HCT116 (cell line): Measurements from ENCODE around the gene GPC5. TPM values are rescaled to one million over a fixed set of nuclear protein-coding genes. Genes with fewer than 3 reads are reported as not detected.

Experiments
- ATAC-seq: fragments of 200-7000 bp; cut with Tn5 transposase; 2 replicates; pipeline ENCODE4 v1.9.1; 2020; ENCODE audit warnings: mild to moderate bottlenecking, moderate library complexity
- BruUV-seq: library from RNA; stranded (reverse); fragments of 400-500 nt; replicated peaks from 2 replicates; lab custom pipeline; 2021; lab: Mats Ljungman, UMichigan
- CTCF ChIA-PET: fragments of 300-600 bp; sonication (Branson Sonifier 250); formaldehyde crosslinking; loops from one replicate; lab custom pipeline; 2021; ENCODE audit warnings: antibody characterized with exemption; lab: Charles Lee
- POLR2A ChIA-PET: fragments of 300-600, 350-600 bp; sonication (Branson Sonifier 250); formaldehyde crosslinking; loops from one replicate; lab custom pipeline; 2021; ENCODE audit warnings: antibody characterized with exemption; lab: Charles Lee
- RAD21 ChIA-PET, 2 experiments: fragments of 300-600 bp; sonication (Branson Sonifier 250); formaldehyde crosslinking; loops; one replicate each; lab custom pipeline; 2023; ENCODE audit warnings: low total read pairs in 2 of 2; ENCODE audit not compliant: uncharacterized antibody in 2 of 2, unreplicated experiment in 2 of 2, low non-redundant PET in 1 of 2; lab: Charles Lee
- DNase-seq: peaks from one replicate; pipeline ENCODE4 v3.0.0-alpha.2; 2010; ENCODE audit warnings: low read depth, low spot score
- H2AFZ ChIP-seq: fragments of 200-600 bp; shearing (Covaris generic), sonication (generic); 2 replicates; pipeline ENCODE4 v1.6.1; 2017; ENCODE audit warnings: low read depth, mixed run types, mixed read lengths, antibody characterized with exemption, low read length; ENCODE audit not compliant: poor library complexity, severe bottlenecking
- H3K27ac ChIP-seq: 2 replicates; pipeline ENCODE4 v1.5.1; 2012; ENCODE audit warnings: low read depth, low read length
- H3K27me3 ChIP-seq: fragments of 200-600 bp; sonication (generic); 2 replicates; pipeline ENCODE4 v1.6.1; 2016; ENCODE audit warnings: mixed run types, low read length, mixed read lengths; ENCODE audit not compliant: insufficient read depth
- H3K36me3 ChIP-seq, 2 experiments: fragments of 200-500 bp in 1 of 2; fragments of 200-600 bp in 1 of 2; sonication (Bioruptor generic) in 1 of 2; sonication (generic) in 1 of 2; 2 replicates each; pipeline versions ENCODE4 v1.5.1 to v1.6.1; 2014 to 2016; ENCODE audit warnings: low read length in 2 of 2, inconsistent platforms in 1 of 2, mixed read lengths in 1 of 2, mixed run types in 1 of 2; ENCODE audit not compliant: insufficient read depth in 2 of 2, control insufficient read depth in 1 of 2
- H3K4me1 ChIP-seq, 2 experiments: fragments of 200-600 bp in 1 of 2; sonication (generic) in 1 of 2; 2 replicates each; pipeline versions ENCODE4 v1.5.1 to v1.6.1; 2012 to 2017; ENCODE audit warnings: low read length in 2 of 2, inconsistent platforms in 1 of 2, mild to moderate bottlenecking in 1 of 2, mixed read lengths in 1 of 2, mixed run types in 1 of 2, moderate library complexity in 1 of 2; ENCODE audit not compliant: insufficient read depth in 2 of 2, control insufficient read depth in 1 of 2
- H3K4me2 ChIP-seq: fragments of 200-600 bp; sonication (generic); 2 replicates; pipeline ENCODE4 v1.6.1; 2017; ENCODE audit warnings: mixed run types, low read length, mixed read lengths
- H3K4me3 ChIP-seq, 2 experiments: fragments of 200-600 bp in 1 of 2; sonication (generic) in 1 of 2; replicated peaks in 1 of 2; 2 replicates each; pipeline ENCODE4 v1.5.1; 2011 to 2016; ENCODE audit warnings: low read length in 2 of 2, control low read depth in 1 of 2, low read depth in 1 of 2, mild to moderate bottlenecking in 1 of 2, mixed read lengths in 1 of 2, mixed run types in 1 of 2
- H3K79me2 ChIP-seq: fragments of 200-600 bp; sonication (generic); 2 replicates; pipeline ENCODE4 v1.6.1; 2017; ENCODE audit warnings: mild to moderate bottlenecking, mixed run types, low read length, moderate library complexity, mixed read lengths; ENCODE audit not compliant: insufficient read depth
- H3K9ac ChIP-seq: fragments of 200-600 bp; sonication (generic); 2 replicates; pipeline ENCODE4 v1.6.1; 2016; ENCODE audit warnings: low read length, mixed read lengths
- H3K9me2 ChIP-seq: fragments of 200-600 bp; sonication (generic), shearing (Covaris generic); 2 replicates; pipeline ENCODE4 v1.6.1; 2017; ENCODE audit warnings: mixed run types, mild to moderate bottlenecking, moderate library complexity; ENCODE audit not compliant: insufficient read depth
- H3K9me3 ChIP-seq, 2 experiments: fragments of 200-500 bp in 1 of 2; fragments of 200-600 bp in 1 of 2; sonication (Bioruptor generic) in 1 of 2; sonication (generic) in 1 of 2; 2 replicates each; pipeline ENCODE4 v1.6.1; 2014 to 2017; ENCODE audit warnings: low read length in 2 of 2, mixed read lengths in 2 of 2, inconsistent platforms in 1 of 2, low read depth in 1 of 2, mild to moderate bottlenecking in 1 of 2, mixed run types in 1 of 2, moderate library complexity in 1 of 2; ENCODE audit not compliant: control insufficient read depth in 1 of 2, insufficient read depth in 1 of 2
- H4K20me1 ChIP-seq: fragments of 200-600 bp; sonication (generic), shearing (Covaris generic); 2 replicates; pipeline ENCODE4 v1.6.1; 2017; ENCODE audit warnings: mixed run types, mild to moderate bottlenecking, moderate library complexity; ENCODE audit not compliant: insufficient read depth
- ATF3 ChIP-seq: IDR thresholded peaks from 2 replicates; pipeline ENCODE4 v1.6.1; 2012
- CBX3 ChIP-seq: IDR thresholded peaks from 2 replicates; pipeline ENCODE4 v1.6.1; 2012; ENCODE audit warnings: low read depth
- CEBPB ChIP-seq: IDR thresholded peaks from 2 replicates; pipeline ENCODE4 v1.6.1; 2012; ENCODE audit warnings: low read depth
- EGR1 ChIP-seq: IDR thresholded peaks from 2 replicates; pipeline ENCODE4 v1.6.1; 2012; ENCODE audit warnings: low read depth
- ELF1 ChIP-seq: IDR thresholded peaks from 2 replicates; pipeline ENCODE4 v1.6.1; 2012; ENCODE audit warnings: low read depth, borderline replicate concordance
- EZH2 ChIP-seq: fragments of 200-600 bp; sonication (generic); IDR thresholded peaks from 2 replicates; pipeline ENCODE4 v1.6.1; 2017; ENCODE audit warnings: antibody characterized with exemption, mixed run types
- FOSL1 ChIP-seq: IDR thresholded peaks from 2 replicates; pipeline ENCODE4 v1.6.1; 2012; ENCODE audit warnings: low read depth
- JUND ChIP-seq: IDR thresholded peaks from 2 replicates; pipeline ENCODE4 v1.6.1; 2012
- MAX ChIP-seq: IDR thresholded peaks from 2 replicates; pipeline ENCODE4 v1.6.1; 2012
- POLR2A ChIP-seq: IDR thresholded peaks from 2 replicates; pipeline ENCODE4 v1.7.0; 2011; ENCODE audit warnings: borderline replicate concordance; ENCODE audit not compliant: insufficient read depth, insufficient read length; ENCODE audit errors: extremely low read depth
- POLR2AphosphoS5 ChIP-seq: IDR thresholded peaks from 2 replicates; pipeline ENCODE4 v1.6.1; 2011; ENCODE audit warnings: mild to moderate bottlenecking, low read depth, low read length, moderate library complexity
- RAD21 ChIP-seq: IDR thresholded peaks from 2 replicates; pipeline ENCODE4 v1.6.1; 2012; ENCODE audit warnings: low read depth, mild to moderate bottlenecking
- REST ChIP-seq: IDR thresholded peaks from 2 replicates; pipeline ENCODE4 v1.6.1; 2012; ENCODE audit warnings: low read depth
- SIN3A ChIP-seq: IDR thresholded peaks from 2 replicates; pipeline ENCODE4 v1.6.1; 2012; ENCODE audit warnings: low read depth
- SRF ChIP-seq: IDR thresholded peaks from 2 replicates; pipeline ENCODE4 v1.6.1; 2012; ENCODE audit warnings: low read depth
- TCF7L2 ChIP-seq: IDR thresholded peaks from 2 replicates; pipeline ENCODE4 v1.7.0; 2011; ENCODE audit warnings: borderline replicate concordance, inconsistent platforms; ENCODE audit not compliant: insufficient read depth, insufficient read length; ENCODE audit errors: extremely low read depth
- YY1 ChIP-seq: IDR thresholded peaks from 2 replicates; pipeline ENCODE4 v1.6.1; 2011; ENCODE audit warnings: low read length, low read depth, moderate library complexity, mild to moderate bottlenecking; ENCODE audit not compliant: insufficient replicate concordance; ENCODE audit errors: extremely low read depth
- ZFX ChIP-seq: fragments of 450-650 bp; IDR thresholded peaks from 2 replicates; pipeline ENCODE4 v1.6.1; 2017
- ZNF274 ChIP-seq: fragments of 200-500 bp; sonication (Bioruptor generic); IDR thresholded peaks from 2 replicates; pipeline ENCODE4 v1.6.1; 2014; ENCODE audit warnings: mild to moderate bottlenecking, low read depth, low read length, inconsistent platforms
- intact Hi-C: fragments of 100-400 bp; cut with micrococcal nuclease; formaldehyde crosslinking; loops from 2 replicates; pipeline ENCODE4 v1.10.0; 2022
- total RNA-seq: library from RNA; stranded (reverse); gene quantifications from one replicate; pipeline ENCODE4 v1.2.1, GENCODE V29; 2021; ENCODE audit not compliant: unreplicated experiment

GPC5 gene
- total RNA-seq, 1 experiment from 2014 or later = not detected

- ATAC-seq = no peak
- no peak for TF ChIP-seq ATF3
- no peak for TF ChIP-seq EGR1
- no peak for TF ChIP-seq JUND
- no peak for TF ChIP-seq CBX3
- no peak for TF ChIP-seq POLR2A
- no peak for TF ChIP-seq TCF7L2
- no peak for TF ChIP-seq ZFX
- TF ChIP-seq YY1 = no peak
- TF ChIP-seq REST = no peak
- TF ChIP-seq CEBPB = no peak
- no peak for TF ChIP-seq ZNF274
- no peak for TF ChIP-seq SIN3A
- no peak for TF ChIP-seq MAX
- no peak for TF ChIP-seq SRF
- TF ChIP-seq FOSL1 = no peak
- TF ChIP-seq POLR2AphosphoS5 = no peak
- TF ChIP-seq ELF1 = no peak
- no peak for TF ChIP-seq RAD21
- no peak for TF ChIP-seq EZH2
- TF ChIP-seq, all 23 proteins: peak for 0
- BruUV-seq = no TSS peak
Observed at GRCh38 chr13:92097337-92097903, 699.0 kb downstream of the GPC5 start.

More at GRCh38 chr13:92097337-92097903, 699.0 kb downstream of the GPC5 start:
- no peaks in the 10 kb centered on the region for H3K79me2 ChIP-seq
- POLR2A ChIA-PET = no interaction called here
- no peaks in the 10 kb centered on the region for H3K4me1 ChIP-seq
- no peak overlapping the region for H2AFZ ChIP-seq
- H3K27me3 ChIP-seq = no peaks in the 10 kb centered on the region
- intact Hi-C loops = no loop called here
- H3K4me2 ChIP-seq = no peak overlapping the region
- peaks cover 18 to 21% of the 10 kb centered on the region in 2 experiments; a peak in 2 of 4 replicates for H3K9me3 ChIP-seq
- no peak overlapping the region for H3K4me3 ChIP-seq
- CTCF ChIA-PET = no interaction called here
- H4K20me1 ChIP-seq = no peaks in the 10 kb centered on the region
- H3K36me3 ChIP-seq = no peaks in the 10 kb centered on the region
- no peak overlapping the region for H3K27ac ChIP-seq
- H3K9ac ChIP-seq = no peak overlapping the region
- no peak for DNase-seq
- H3K9me2 ChIP-seq = no peaks in the 10 kb centered on the region
- RAD21 ChIA-PET = no interaction called here
